C4-2B (cell line): ENCODE data around the gene NPAS1.

Experiments used
- CTCF ChIP-seq: fragments of 450-650 bp; conservative IDR thresholded peaks from 2 replicates; pipeline ENCODE4 v1.5.1; 2017; ENCODE audit warnings: mild to moderate bottlenecking
- ZFX ChIP-seq: fragments of 450-650 bp; IDR thresholded peaks from 2 replicates; pipeline ENCODE4 v1.6.1; 2017

DNA sequence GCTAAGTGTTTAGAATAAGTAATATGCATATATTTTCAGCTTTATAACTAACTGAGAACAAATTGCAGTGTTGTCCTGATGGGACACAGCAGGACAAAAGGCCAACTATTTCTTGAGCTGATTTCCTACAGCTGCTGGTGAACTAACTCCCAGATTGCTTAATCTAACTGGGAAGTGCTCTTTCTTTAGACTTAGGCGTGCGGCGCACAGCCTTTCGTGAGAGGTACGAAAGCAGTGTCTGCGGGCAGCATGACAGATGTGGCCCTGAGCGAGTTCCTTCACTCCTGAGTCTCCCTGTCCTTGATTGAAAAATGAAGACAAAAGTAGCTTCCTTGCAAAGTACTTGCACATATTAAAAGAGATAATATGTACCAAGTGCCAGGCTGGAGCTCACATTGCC lies 47.3 kb upstream of the NPAS1 start:
- TF ChIP-seq CTCF (no peak), ZFX (no peak)
